Hindlimb muscle (tissue), 1 donor: Measurements from ENCODE around the gene OR8D1. TPM values are rescaled to one million over a fixed set of nuclear protein-coding genes. Genes with fewer than 3 reads are reported as not detected.

Experiments used
- DNase-seq: peaks from one replicate; pipeline ENCODE4 v3.0.0-alpha.2; 2013
- polyA plus RNA-seq: library from polyadenylated mRNA; unstranded; fragments of 120-200 nt; gene quantifications from one replicate; pipeline ENCODE4 v1.2.1, GENCODE V29; 2013; ENCODE audit not compliant: insufficient read length

Gene OR8D1
- polyA plus RNA-seq = not detected

- no peak for DNase-seq
These were observed at the start of gene OR8D1 for GRCh38 chr11:124313849-124314248. OR8D1 (minus strand) TSS chr11:124313949; CDS start chr11:124310766, 3,183 bp downstream.

DNA sequence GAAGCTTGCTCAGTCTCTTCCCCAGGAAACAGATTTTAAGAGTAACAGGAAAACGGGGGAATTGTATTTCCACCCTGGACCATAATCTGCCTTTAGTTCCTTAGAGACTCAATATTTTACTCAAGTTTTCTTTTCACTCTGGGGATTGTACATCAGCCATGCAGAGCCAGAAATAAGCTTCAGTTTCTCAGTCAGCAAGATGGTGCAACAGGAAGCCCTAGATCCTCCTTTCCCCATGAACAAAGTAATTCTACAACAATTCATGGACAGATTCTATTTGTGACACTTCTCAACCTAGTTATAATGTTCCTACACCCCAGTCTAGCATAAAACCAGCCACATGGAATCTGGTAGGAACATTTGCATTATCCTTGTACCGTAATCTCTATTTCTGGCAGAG lies 45.8 kb upstream of the OR8D1 start:
- no peak for DNase-seq

DNA sequence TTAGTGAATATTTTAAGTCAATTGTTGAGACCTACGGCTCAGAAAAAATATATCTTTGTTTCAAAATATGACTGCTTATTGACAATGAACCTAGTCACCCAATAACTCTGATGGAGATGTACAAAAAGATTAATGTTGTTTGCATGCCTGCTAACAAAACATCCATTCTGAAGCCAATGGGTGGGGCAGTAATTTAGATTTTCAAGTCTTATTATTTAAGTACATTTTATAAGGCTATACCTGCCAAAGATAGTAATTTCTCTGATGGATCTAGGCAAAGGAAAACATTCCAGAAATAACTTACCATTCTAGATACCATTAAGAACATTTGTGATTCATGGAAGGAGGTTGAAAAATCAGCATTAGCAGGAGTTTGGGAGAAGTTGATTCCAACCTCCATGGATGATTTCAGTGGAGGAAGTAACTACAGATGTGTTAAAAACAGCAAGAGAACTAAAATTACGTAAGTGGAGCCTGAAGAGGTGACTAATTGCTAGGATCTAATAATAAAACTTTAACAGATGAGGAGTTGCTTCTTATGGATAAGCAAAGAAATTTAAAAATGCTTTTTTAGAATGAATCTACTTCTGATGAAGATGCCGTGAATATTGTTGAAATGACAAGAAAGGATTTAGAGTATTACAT lies 32.7 kb upstream of the OR8D1 start:
- no peak for DNase-seq

DNA sequence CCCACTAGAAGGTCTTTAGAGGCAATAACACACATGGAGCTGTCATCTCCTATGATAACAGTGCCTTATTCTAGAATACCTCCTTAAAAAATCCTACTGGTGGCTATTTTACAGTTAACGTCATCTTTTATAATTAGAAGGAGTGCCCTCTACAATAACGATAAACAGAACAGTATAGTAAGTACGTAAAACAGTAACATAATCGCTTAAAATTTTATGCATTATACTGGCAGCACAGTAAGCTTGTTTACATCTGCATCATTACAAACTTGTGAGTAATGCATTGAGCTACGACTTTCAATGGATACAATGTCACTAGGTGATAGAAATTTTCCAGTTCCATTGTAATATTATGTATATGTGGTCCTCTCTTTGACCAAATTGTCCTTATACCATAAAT lies 30.6 kb upstream of the OR8D1 start:
- no peak for DNase-seq

DNA sequence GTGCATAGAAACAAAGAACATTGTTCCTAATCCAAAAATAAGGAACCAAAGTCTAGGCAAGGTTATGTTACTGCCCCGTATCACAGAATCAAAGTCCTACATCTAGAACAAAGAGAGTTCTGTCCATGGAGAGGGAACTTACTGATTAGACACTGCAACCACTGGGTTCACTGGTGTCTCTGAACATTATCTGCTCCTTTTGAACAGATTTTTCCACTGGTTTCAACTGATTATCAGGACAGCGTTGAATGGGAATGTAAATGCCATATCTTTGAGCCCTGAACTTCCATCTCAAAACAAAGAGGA lies 26.3 kb upstream of the OR8D1 start:
- DNase-seq = no peak

GRCh38 chr11:124339396-124340141 lies 25.8 kb upstream of the OR8D1 start:
- DNase-seq = no peak

DNA sequence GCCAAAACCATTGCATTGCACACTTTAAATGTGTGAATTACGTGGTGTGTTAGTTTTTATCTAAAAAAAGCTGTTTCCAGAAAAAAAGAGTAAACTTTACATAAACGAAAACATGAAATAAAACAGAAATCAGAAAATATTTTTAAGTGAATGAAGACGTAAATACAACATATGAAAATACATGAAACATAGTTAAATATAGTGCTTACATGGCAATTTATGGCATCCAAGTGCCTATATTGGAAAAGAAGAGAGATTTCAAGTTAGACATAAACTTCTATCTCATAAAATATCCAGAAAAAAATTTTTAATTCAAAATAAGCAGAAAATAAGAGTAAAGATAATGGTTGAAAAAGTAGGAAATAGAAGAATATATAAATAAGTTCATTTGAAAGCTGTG lies 18.1 kb upstream of the OR8D1 start:
- DNase-seq = no peak

- DNase-seq = no peak
These were observed 16.2 kb upstream of the OR8D1 start for GRCh38 chr11:124329787-124330478.

DNA sequence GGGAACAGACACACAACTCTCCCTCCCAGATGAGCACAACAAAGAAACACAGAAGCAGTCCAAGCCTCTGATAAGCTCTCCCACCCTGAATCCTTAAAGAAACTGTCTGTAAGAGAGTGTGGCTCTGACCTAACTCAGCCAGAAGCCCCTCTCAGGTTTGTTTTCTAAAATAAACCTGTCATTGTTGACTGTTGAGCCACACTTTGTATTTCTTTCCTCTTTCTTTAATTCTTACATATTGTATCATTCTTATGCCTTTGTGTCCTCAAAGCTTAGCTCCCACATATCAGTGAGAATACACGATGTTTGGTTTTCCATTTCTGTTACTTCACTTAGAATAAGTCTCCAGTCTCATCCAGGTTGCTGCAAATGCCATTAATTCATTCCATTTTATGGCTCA lies 14.0 kb upstream of the OR8D1 start:
- no peak for DNase-seq

DNA sequence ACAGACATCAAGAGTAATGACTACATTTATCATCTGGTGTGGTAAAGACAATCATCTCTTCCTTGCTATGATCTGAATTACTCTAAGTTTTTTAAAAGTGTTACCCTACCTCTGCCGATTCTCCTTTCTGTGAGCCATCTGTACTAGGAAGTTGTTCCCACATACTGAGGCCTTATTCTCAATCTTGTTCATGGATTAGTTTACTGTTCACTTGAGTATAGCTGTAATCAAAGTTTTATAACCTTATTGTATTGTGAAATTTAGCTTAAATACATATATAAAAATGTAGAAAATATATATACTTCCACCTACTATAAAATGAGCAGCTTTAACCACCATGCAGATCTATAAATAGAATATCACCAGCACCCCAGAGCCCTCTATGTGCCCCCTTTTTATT lies 8.6 kb upstream of the OR8D1 start:
- no peak for DNase-seq

DNA sequence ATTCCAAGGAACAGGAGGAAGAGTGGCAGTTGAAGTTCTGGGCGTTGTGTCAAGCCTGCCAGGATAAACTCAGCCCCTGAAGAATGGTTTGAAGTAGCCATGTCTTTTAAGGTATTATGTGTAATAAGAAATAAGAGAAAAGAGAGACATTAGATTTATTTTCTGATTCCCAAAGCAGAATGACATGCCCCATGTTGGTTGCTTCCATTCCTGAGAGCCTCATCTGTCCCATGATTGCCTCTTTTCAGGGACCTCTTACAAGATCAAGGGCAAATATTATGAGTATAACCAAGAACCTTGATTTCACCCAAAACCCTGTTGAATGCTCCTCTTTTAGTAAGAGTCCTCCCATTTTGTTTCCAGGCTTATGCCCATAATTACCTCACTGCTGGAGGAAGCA lies 6.3 kb upstream of the OR8D1 start, which contains the start of gene OR8D2:
Gene OR8D2, minus strand, starts transcription at position 101 of the 400 bp plus-strand sequence. Its CDS starts 0 bp downstream, at position 101.
- no peak for DNase-seq

- DNase-seq = no peak
These were observed 1.3 kb upstream of the OR8D1 start for GRCh38 chr11:124315052-124315451.

GRCh38 chr11:124313131-124313530 lies 618 bp downstream of the OR8D1 start:
- no peak for DNase-seq

GRCh38 chr11:124311670-124312069 lies 2.1 kb downstream of the OR8D1 start:
- DNase-seq = no peak

DNA sequence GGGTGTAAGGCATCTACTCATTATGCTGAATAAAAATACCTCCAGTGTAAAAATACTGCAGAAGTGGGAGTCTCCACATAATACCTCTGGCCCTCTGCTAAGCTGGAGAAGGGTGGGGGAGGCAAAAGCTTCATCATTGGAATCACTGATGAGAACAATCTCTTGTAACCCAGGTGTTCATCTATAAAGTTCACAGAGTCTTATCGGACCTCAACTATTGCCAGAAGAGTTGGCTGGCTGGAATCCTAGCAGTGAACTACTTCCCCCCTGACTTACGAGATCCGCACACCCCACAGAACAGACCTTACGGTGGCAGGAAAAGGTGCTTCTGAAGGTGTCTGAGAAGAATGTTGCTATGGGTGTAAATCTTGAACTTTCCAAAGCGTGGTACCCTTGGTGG lies 2.5 kb downstream of the OR8D1 start:
- DNase-seq = no peak

- DNase-seq = no peak
These were observed 3.0 kb downstream of the OR8D1 start for GRCh38 chr11:124310721-124311120.

GRCh38 chr11:124307093-124307492 lies 6.7 kb downstream of the OR8D1 start:
- no peak for DNase-seq

DNA sequence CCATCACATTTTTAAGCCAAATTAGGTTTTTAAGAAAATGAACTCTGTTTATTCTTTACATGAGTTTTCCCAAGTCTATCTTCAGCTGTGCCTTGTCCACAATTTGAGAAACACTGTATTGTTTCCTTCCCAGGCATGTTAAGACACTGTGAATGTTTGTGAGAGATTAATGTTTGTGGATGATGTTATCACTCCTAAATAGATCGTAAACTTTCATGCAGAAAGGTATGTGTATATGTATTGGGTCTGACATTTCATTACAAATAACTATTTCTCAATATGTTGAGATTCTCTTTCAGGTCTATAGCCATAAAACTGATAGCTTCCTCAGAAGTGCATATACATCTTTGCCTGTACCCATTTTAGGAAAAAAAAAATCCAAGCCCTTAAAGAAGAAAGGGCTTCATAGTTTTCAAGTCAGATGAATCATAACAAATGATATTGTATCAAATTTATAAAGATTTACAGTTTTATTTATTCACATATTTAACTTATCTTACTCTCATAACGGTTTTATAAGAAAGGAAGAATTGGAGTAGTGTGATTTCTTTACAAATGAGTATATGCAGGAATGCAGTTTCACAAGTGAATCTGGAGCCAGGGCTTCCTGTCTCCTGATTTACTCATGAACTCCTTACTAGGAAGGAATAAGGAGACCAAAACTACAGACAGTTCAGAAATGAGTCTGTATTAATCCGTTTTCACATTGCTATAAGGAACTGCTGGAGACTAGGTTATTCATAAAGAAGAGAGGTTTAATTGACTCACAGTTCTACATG lies 11.2 kb downstream of the OR8D1 start:
- no peak for DNase-seq

DNA sequence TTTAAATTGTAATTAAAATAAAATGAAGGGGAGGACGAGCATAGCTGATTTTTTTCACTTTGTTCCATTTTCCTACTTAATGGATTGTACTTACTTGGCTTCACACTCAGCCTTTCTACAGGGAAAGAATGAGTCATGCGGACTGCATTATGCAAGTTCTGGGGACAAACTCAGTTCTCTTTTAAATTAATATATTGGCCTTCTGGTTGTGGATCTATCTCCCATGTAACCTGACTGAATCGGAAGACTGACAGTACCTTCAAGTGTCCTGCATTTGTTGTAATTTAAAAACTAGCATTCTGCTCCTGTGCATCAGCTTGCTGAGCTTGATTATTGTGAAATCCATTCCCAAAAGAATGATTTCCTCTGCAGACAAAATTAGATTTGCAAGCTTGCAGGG lies 12.2 kb downstream of the OR8D1 start:
- DNase-seq = no peak

- DNase-seq = no peak
These were observed 15.8 kb downstream of the OR8D1 start for GRCh38 chr11:124297921-124298320.

DNA sequence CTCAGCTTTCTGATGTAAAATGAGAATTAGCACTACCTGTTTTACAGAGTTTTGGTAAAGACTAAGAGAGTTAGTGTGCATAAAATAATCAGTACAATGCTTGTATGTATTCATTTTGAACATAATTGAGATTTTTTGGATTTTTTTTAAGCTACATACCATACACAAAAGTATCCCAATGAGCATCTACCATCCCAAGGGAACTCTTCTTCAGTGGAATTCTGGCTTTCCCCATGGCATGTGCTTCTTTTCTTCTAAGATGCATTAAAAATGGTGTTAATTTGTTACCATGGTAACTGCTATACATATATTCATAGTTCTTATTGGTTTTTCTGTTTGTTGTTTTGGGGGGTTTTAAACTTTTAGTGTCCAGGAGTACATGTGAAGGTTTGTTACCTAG lies 17.7 kb downstream of the OR8D1 start:
- DNase-seq = no peak

- DNase-seq = no peak
These were observed 19.1 kb downstream of the OR8D1 start for GRCh38 chr11:124294687-124295086.
